DOHH2 (cell line): ENCODE measurements around the gene UNC79.

ENCODE experiments used
- H3F3A ChIP-seq: fragments of 200-600 bp; sonication (generic), shearing (Covaris generic); 2 replicates; pipeline ENCODE4 v1.6.0; 2016; ENCODE audit warnings: antibody characterized with exemption, mild to moderate bottlenecking; ENCODE audit not compliant: control insufficient read depth, insufficient read depth
- H3K27ac ChIP-seq: fragments of 200-600 bp; sonication (generic); 2 replicates; pipeline ENCODE4 v1.5.1; 2014; ENCODE audit warnings: low read depth, mild to moderate bottlenecking, low read length, moderate library complexity
- H3K27me3 ChIP-seq: fragments of 200-600 bp; sonication (generic); 2 replicates; pipeline ENCODE4 v1.6.1; 2014; ENCODE audit warnings: mild to moderate bottlenecking, low read length, mixed read lengths; ENCODE audit not compliant: control insufficient read depth
- H3K36me3 ChIP-seq: fragments of 200-600 bp; sonication (generic); 2 replicates; pipeline ENCODE4 v1.6.1; 2014; ENCODE audit warnings: mild to moderate bottlenecking, low read length, moderate library complexity, mixed read lengths; ENCODE audit not compliant: control insufficient read depth
- H3K4me1 ChIP-seq: fragments of 200-600 bp; sonication (generic); 2 replicates; pipeline ENCODE4 v1.6.1; 2014; ENCODE audit warnings: mild to moderate bottlenecking, low read length, mixed read lengths; ENCODE audit not compliant: control insufficient read depth
- H3K4me2 ChIP-seq: fragments of 200-600 bp; sonication (generic); 2 replicates; pipeline ENCODE4 v1.6.0; 2014; ENCODE audit warnings: mild to moderate bottlenecking, low read length, moderate library complexity
- H3K4me3 ChIP-seq: fragments of 200-600 bp; sonication (generic); 2 replicates; pipeline ENCODE4 v1.5.1; 2014; ENCODE audit warnings: mild to moderate bottlenecking, low read length, mixed read lengths
- H3K79me2 ChIP-seq: fragments of 200-600 bp; sonication (generic); 2 replicates; pipeline ENCODE4 v1.6.1; 2014; ENCODE audit warnings: mild to moderate bottlenecking, low read length, mixed read lengths; ENCODE audit not compliant: control insufficient read depth
- H3K9me2 ChIP-seq: fragments of 200-600 bp; sonication (generic); replicated peaks from 2 replicates; pipeline ENCODE4 v1.6.1; 2014; ENCODE audit warnings: mild to moderate bottlenecking, low read length, mixed read lengths; ENCODE audit not compliant: control insufficient read depth
- H3K9me3 ChIP-seq: fragments of 200-600 bp; sonication (generic); 2 replicates; pipeline ENCODE4 v1.6.1; 2014; ENCODE audit warnings: antibody characterized with exemption, low read length, mixed read lengths; ENCODE audit not compliant: control insufficient read depth, insufficient read depth
- H4K20me1 ChIP-seq: fragments of 200-600 bp; sonication (generic); 2 replicates; pipeline ENCODE4 v1.6.0; 2014; ENCODE audit warnings: low read depth, mild to moderate bottlenecking, antibody characterized with exemption, low read length, moderate library complexity; ENCODE audit not compliant: control insufficient read depth, insufficient read depth
- EZH2phosphoT487 ChIP-seq: fragments of 200-600 bp; sonication (generic); IDR thresholded peaks from 2 replicates; pipeline ENCODE4 v1.6.1; 2017; ENCODE audit warnings: borderline replicate concordance, mild to moderate bottlenecking, antibody characterized with exemption, low read length, moderate library complexity, mixed read lengths
- TF ChIP-seq, protein P1 (sequence below): fragments of 200-600 bp; sonication (generic); IDR thresholded peaks from one replicate; pipeline ENCODE4 v1.5.1; 2014; ENCODE audit warnings: antibody characterized with exemption, mild to moderate bottlenecking, low read depth, low read length; ENCODE audit not compliant: poor library complexity, severe bottlenecking

The UNC79 gene

DNA sequence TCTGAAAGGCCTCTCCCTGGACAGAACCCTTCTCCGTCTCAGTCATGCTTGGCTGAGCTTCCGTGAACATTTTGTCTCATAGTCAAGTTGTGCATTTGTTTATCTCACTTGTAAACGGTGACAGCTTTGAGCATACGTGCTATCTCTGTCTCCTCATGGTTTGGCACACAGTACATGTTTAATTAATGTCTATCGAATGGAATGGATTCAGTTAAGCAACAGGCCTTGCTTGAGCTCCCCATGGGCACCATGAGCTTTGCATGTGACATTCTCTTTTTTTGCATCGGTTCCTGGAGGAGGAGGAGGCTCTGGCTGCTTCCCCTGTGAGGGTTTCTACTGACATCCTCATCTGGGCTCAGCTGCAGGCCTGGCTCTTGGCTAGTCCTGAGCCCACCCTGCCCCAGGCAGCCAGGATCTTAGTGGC is 277.6 kb downstream of the UNC79 start:
- Histone ChIP-seq H3F3A (no peaks in the 10 kb centered on the region), H3K27ac (no peak overlapping the region), H3K9me3 (no peaks in the 10 kb centered on the region), H3K27me3 (0 out of 2 replicates have a peak, but pooled peaks cover 3% of the 10 kb centered on the region), H3K36me3 (no peaks in the 10 kb centered on the region), H3K9me2 (no peaks in the 10 kb centered on the region), H4K20me1 (no peaks in the 10 kb centered on the region), H3K4me1 (no peaks in the 10 kb centered on the region), H3K4me2 (no peak overlapping the region), H3K79me2 (no peaks in the 10 kb centered on the region), H3K4me3 (no peak overlapping the region)
- TF ChIP-seq EZH2phosphoT487: no peak
- TF ChIP-seq, protein P1, sequence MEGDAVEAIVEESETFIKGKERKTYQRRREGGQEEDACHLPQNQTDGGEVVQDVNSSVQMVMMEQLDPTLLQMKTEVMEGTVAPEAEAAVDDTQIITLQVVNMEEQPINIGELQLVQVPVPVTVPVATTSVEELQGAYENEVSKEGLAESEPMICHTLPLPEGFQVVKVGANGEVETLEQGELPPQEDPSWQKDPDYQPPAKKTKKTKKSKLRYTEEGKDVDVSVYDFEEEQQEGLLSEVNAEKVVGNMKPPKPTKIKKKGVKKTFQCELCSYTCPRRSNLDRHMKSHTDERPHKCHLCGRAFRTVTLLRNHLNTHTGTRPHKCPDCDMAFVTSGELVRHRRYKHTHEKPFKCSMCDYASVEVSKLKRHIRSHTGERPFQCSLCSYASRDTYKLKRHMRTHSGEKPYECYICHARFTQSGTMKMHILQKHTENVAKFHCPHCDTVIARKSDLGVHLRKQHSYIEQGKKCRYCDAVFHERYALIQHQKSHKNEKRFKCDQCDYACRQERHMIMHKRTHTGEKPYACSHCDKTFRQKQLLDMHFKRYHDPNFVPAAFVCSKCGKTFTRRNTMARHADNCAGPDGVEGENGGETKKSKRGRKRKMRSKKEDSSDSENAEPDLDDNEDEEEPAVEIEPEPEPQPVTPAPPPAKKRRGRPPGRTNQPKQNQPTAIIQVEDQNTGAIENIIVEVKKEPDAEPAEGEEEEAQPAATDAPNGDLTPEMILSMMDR: no peak

- Histone ChIP-seq H3K4me3 (no peak overlapping the region), H3F3A (no peaks in the 10 kb centered on the region), H3K79me2 (no peaks in the 10 kb centered on the region), H3K9me2 (no peaks in the 10 kb centered on the region), H4K20me1 (no peaks in the 10 kb centered on the region), H3K4me1 (no peaks in the 10 kb centered on the region), H3K27me3 (0 out of 2 replicates have a peak, but pooled peaks cover 3% of the 10 kb centered on the region), H3K9me3 (no peaks in the 10 kb centered on the region), H3K4me2 (no peak overlapping the region), H3K27ac (no peak overlapping the region), H3K36me3 (no peaks in the 10 kb centered on the region)
- no peak for TF ChIP-seq EZH2phosphoT487
- TF ChIP-seq, protein P1: no peak
These were observed 278.1 kb downstream of the UNC79 start for GRCh38 chr14:93708800-93709199.

DNA sequence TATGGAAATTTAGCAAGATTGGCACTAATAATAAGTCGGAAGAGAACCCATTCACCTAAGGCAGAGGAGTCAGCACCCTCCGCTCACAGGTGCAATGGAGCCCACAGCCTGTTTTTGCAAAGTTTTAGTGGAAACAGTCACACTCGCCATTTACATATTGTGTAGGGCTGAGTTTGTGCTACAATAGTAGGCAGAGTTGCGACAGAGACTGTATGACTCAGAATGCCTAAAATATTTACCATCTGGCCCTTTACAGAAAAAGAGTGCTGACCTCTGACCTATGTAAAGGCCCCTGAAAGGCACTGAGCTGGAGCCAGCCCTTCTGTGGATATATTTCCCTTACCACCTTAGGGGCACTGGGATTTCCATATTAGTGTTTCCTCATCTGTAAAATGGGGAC is 278.5 kb downstream of the UNC79 start:
- no peaks in the 10 kb centered on the region for H3K9me3 ChIP-seq
- no peak for TF ChIP-seq EZH2phosphoT487
- TF ChIP-seq, protein P1: no peak

More for the DNA sequence above, 278.5 kb downstream of the UNC79 start:
- Histone ChIP-seq H3K79me2 (no peaks in the 10 kb centered on the region), H3K4me1 (no peaks in the 10 kb centered on the region), H3K4me3 (no peak overlapping the region), H3F3A (no peaks in the 10 kb centered on the region), H3K4me2 (no peak overlapping the region), H3K36me3 (no peaks in the 10 kb centered on the region), H3K9me2 (no peaks in the 10 kb centered on the region), H3K27me3 (0 out of 2 replicates have a peak, but pooled peaks cover 3% of the 10 kb centered on the region), H3K27ac (no peak overlapping the region), H4K20me1 (no peaks in the 10 kb centered on the region)
